Stomach (tissue), 9 donors: Measurements from ENCODE around the gene ZC3H7B. TPM values are rescaled to one million over a fixed set of nuclear protein-coding genes. Genes with fewer than 3 reads are reported as not detected.
"Not testable (repeated sequence)": the region's sequence is repeated elsewhere in the genome, so short reads cannot be mapped to it uniquely, and the experiment has no call there.

Experiments used
- DNase-seq, 2 donors: peaks; one replicate each; pipeline versions ENCODE4 v3.0.0 to v3.0.0-alpha.2; 2013 to 2019
- H3K27ac ChIP-seq, 5 donors: fragments of 200-600 bp in 4 of 5; sonication (generic) in 4 of 5; one replicate each; pipeline ENCODE4 v1.5.1; 2013 to 2019; ENCODE audit warnings: mild to moderate bottlenecking in 1 of 5, moderate library complexity in 1 of 5
- H3K27me3 ChIP-seq, 3 donors: fragments of 200-600 bp; sonication (generic); one replicate each; pipeline ENCODE4 v1.5.1; 2017 to 2019; ENCODE audit warnings: mixed run types in 1 of 3
- H3K36me3 ChIP-seq, 4 donors: fragments of 200-600 bp; sonication (generic); 1 replicate in 3 of 4; 2 replicates in 1 of 4; pipeline ENCODE4 v1.5.1; 2016 to 2019
- H3K4me1 ChIP-seq, 4 donors: fragments of 200-600 bp; sonication (generic); one replicate each; pipeline ENCODE4 v1.5.1; 2016 to 2019
- H3K4me3 ChIP-seq, 4 donors: fragments of 200-600 bp; sonication (generic) in 3 of 4; one replicate each; pipeline ENCODE4 v1.5.1; 2016 to 2019; ENCODE audit warnings: mild to moderate bottlenecking in 1 of 4
- H3K9me3 ChIP-seq, 4 donors: fragments of 200-600 bp; sonication (generic); one replicate each; pipeline ENCODE4 v1.5.1; 2016 to 2019
- EP300 ChIP-seq: sonication (generic); formaldehyde crosslinking; IDR thresholded peaks from one replicate; pipeline ENCODE4 v1.6.1; 2017; ENCODE audit warnings: antibody characterized with exemption
- POLR2A ChIP-seq, 4 donors: fragments of 450-650 bp; IDR thresholded peaks; one replicate each; pipeline ENCODE4 v1.6.1; 2016; ENCODE audit warnings: antibody characterized with exemption in 4 of 4, control low read depth in 2 of 4, mild to moderate bottlenecking in 1 of 4, moderate library complexity in 1 of 4
- POLR2AphosphoS5 ChIP-seq, 3 donors: sonication (generic); formaldehyde crosslinking; IDR thresholded peaks; one replicate each; pipeline ENCODE4 v1.6.1; 2016; ENCODE audit warnings: antibody characterized with exemption in 3 of 3
- WGBS, 5 donors: extraction: QIAGEN DNeasy Blood & Tissue Kit in 3 of 5; methylation state at CpG; one replicate each; pipeline versions ENCODE4 v1.1.5 to v1.1.7; 2013 to 2018; 5-methylcytosine and 5-hydroxymethylcytosine counted together
- intact Hi-C: fragments of 100-400 bp; cut with DNase I; formaldehyde crosslinking; loops from one replicate; pipeline ENCODE4 v1.15.1; 2023; ENCODE audit warnings: low total_unique reads
- polyA plus RNA-seq, 3 donors: library from polyadenylated mRNA; stranded (reverse); fragments of 200-250 nt; gene quantifications; one replicate each; pipeline ENCODE4 v1.2.3, GENCODE V29; 2013
- total RNA-seq, 5 donors: library from RNA; depleted of rRNA; stranded (reverse); fragments of >200 nt; gene quantifications; one replicate each; pipeline versions ENCODE4 v1.1.0 to v1.2.3, GENCODE V29; 2014 to 2016
- TF ChIP-seq, protein P1 (sequence below), 7 experiments: fragments of 450-650 bp in 4 of 7; fragments of 200-600 bp in 3 of 7; sonication (generic) in 3 of 7; IDR thresholded peaks; one replicate each; pipeline ENCODE4 v1.5.1; 2016 to 2019; ENCODE audit warnings: antibody characterized with exemption in 7 of 7, control low read depth in 2 of 7, mild to moderate bottlenecking in 1 of 7
- donor health status: healthy with polysubstance abuse.
- donor health status: Bipolar disorder and iron deficiency.
- donor health status: healthy.

The ZC3H7B gene
- total and polyA plus RNA-seq, 8 donors: 4.7 to 40.1 (median 26.2) TPM

DNA sequence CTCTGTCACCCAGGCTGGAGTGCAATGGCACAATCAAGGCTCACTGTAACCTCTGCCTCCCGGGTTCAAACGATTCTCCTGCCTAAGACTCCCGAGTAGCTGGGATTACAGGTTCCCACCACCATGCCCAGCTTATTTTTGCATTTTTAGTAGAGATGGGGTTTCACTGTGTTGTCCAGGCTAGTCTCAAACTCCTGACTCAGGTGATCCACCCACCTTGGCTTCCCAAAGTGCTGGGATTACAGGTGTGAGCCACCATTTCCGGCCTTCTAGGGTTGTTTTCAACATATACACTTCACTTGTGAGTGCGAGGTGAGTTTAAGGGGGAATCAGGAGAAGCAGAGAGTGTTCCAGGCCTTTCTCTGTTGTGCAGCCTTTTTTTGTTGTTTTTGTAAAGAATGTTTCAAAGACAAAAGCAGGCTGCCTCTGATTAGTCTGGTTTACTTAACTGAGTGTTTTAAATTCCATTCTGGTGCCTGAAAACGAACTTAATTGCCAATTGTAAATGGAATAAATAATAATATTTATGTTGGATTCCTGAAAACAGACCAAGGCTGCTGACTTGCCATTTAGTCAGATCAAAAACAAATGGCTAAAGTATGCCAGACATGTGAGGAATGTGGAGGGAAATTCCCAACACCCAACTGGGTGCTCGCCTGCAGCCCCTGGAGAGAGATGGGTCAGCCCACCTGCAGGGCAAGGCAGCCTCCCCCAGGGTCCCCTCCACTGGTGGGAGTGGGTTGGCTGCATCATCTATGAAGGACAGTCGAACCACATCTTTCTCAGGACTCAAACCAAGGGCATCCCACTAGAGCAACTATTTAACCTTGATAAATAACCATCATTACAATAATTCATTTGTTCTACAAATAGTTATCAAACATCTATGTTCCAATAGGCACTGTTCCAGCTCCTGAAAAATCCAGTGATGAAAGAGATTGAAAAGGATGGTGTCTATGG is 10.8 kb upstream of the ZC3H7B start:
- no peak overlapping the region for H3K4me3 ChIP-seq
- TF ChIP-seq EP300: no peak
- TF ChIP-seq POLR2A (IDR thresholded peaks at IDR 0.05): no peak
- TF ChIP-seq POLR2AphosphoS5 (IDR thresholded peaks at IDR 0.05): no peak
- TF ChIP-seq, protein P1, sequence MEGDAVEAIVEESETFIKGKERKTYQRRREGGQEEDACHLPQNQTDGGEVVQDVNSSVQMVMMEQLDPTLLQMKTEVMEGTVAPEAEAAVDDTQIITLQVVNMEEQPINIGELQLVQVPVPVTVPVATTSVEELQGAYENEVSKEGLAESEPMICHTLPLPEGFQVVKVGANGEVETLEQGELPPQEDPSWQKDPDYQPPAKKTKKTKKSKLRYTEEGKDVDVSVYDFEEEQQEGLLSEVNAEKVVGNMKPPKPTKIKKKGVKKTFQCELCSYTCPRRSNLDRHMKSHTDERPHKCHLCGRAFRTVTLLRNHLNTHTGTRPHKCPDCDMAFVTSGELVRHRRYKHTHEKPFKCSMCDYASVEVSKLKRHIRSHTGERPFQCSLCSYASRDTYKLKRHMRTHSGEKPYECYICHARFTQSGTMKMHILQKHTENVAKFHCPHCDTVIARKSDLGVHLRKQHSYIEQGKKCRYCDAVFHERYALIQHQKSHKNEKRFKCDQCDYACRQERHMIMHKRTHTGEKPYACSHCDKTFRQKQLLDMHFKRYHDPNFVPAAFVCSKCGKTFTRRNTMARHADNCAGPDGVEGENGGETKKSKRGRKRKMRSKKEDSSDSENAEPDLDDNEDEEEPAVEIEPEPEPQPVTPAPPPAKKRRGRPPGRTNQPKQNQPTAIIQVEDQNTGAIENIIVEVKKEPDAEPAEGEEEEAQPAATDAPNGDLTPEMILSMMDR (IDR thresholded peaks at IDR 0.05): no peak
- intact Hi-C loops: no loop called here
- H3K36me3 ChIP-seq: no peaks in the 10 kb centered on the region
- peak in 1 of 2 donors; percentile 26 for DNase-seq
- H3K4me1 ChIP-seq: peaks cover 7 to 35% (median 26%) of the 10 kb centered on the region in 4 donors
- H3K27ac ChIP-seq: peak overlapping the region in 4 of 5 donors; percentile 37 to 92 (median 73)
- H3K9me3 ChIP-seq: no peaks in the 10 kb centered on the region
- WGBS, 5 donors: 66 to 71% (median 67%) methylated on average over 8 of the region's 8 CpGs
- H3K27me3 ChIP-seq: no peaks in the 10 kb centered on the region

DNA sequence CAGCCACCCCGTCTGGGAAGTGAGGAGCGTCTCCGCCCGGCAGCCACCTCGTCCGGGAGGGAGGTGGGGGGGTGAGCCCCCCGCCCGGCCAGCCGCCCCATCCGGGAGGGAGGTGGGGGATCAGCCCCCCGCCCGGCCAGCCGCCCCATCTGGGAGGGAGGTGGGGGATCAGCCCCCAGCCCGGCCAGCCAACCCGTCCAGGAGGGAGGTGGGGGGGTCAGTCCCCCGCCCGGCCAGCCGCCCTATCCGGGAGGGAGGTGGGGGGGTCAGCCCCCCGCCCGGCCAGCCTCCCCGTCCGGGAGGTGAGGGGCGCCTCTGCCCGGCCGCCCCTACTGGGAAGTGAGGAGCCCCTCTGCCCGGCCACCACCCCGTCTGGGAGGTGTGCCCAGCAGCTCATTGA is 6.5 kb upstream of the ZC3H7B start:
- H3K9me3 ChIP-seq, H3K36me3 ChIP-seq, H3K4me3 ChIP-seq, intact Hi-C loops, DNase-seq, H3K27me3 ChIP-seq, H3K4me1 ChIP-seq: not testable (repeated sequence)
- H3K27ac ChIP-seq: peak overlapping the region in 1 of 5 donors; percentile 18
- WGBS, 5 donors: 81 to 94% (median 89%) methylated on average over 8 to 22 of the region's 28 CpGs; no CpG with 5 or more reads in 2 of the 5 donors

DNA sequence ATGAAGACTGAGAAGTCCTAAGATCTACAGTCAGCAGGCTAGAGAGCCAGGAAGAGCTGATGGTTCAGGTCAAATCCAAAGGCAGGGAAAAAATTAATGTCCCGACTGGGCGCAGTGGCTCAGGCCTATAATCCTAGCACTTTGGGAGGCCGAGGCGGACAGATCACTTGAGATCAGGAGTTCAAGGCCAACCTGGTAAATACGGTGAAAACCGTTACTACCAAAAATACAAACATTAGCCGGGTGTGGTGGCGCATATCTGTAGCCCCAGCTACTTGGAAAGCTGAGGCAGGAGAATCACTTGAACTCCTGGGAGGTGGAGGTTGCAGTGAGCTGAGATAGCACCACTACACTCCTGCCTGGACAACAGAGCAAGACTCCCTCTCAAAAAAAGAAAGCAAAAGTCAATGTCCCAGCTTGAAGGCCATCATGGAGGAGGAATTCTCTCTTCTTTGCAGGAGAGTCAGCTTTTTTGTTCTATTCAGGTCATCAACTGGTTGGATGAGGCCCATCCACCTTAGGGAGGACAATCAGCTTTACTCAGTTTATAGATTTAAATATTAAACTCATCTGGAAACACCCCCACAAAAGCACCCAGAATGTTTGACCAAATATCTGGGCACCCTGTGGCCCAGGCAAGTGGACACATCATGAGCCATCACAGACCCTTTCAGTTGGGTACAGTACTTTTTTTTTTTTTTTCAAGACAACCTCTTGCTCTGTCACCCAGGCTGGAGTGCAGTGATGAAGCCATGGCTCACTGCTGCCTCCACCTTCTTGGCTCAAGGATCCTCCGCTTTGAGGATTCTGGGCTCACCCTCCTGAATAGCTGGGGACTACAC is 4.3 kb upstream of the ZC3H7B start:
- no peaks in the 10 kb centered on the region for H3K36me3 ChIP-seq
- intact Hi-C loops: no loop called here
- TF ChIP-seq EP300: no peak
- TF ChIP-seq, protein P1 (IDR thresholded peaks at IDR 0.05): no peak
- TF ChIP-seq POLR2A (IDR thresholded peaks at IDR 0.05): no peak
- no peak for TF ChIP-seq POLR2AphosphoS5 (IDR thresholded peaks at IDR 0.05)
- H3K4me3 ChIP-seq: no peak overlapping the region
- no peaks in the 10 kb centered on the region for H3K27me3 ChIP-seq
- H3K9me3 ChIP-seq: no peaks in the 10 kb centered on the region
- H3K4me1 ChIP-seq: peaks cover 6 to 10% (median 8%) of the 10 kb centered on the region in 4 donors
- DNase-seq: no peak
- no peak overlapping the region for H3K27ac ChIP-seq
- 87 to 93% (median 92%) methylated on average over 9 of the region's 9 CpGs for WGBS, 5 donors

DNA sequence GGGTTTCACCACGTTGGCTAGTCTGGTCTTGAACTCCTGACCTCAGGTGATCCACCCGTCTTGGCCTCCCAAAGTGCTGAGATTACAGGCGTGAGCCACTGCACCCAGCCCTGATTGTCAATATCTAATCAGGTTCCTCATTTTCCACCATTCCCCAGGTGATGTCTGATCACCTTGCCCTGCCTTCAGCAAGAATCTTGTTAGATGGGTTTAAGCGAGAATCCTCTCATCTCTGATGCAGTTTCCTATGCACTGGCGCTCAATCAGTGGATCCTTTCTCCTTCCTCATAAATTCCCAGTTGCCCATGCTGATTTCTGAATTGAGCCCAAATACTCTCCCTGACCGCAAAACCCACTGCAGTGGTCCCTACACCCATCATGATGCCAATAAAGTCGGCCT is 664 bp upstream of the ZC3H7B start:
- DNase-seq: no peak
- peaks cover 12 to 40% (median 30%) of the 10 kb centered on the region in 4 donors for H3K4me1 ChIP-seq
- intact Hi-C loops: no loop called here
- no peaks in the 10 kb centered on the region for H3K27me3 ChIP-seq
- H3K36me3 ChIP-seq: peaks cover 0 to 7% (median 3%) of the 10 kb centered on the region in 4 donors
- H3K27ac ChIP-seq: peak overlapping the region in 4 of 5 donors; percentile 85 to 88 (median 87)
- H3K9me3 ChIP-seq: no peaks in the 10 kb centered on the region
- 26 to 38% (median 30%) methylated on average over 7 of the region's 7 CpGs for WGBS, 5 donors
- peak overlapping the region; percentile 70 to 91 (median 77) for H3K4me3 ChIP-seq
- TF ChIP-seq POLR2AphosphoS5 (IDR thresholded peaks at IDR 0.05) (no peak), POLR2A (IDR thresholded peaks at IDR 0.05) (no peak), EP300 (no peak)
- TF ChIP-seq, protein P1 (IDR thresholded peaks at IDR 0.05): no peak
